Measurements from ENCODE around the gene EDARADD.
"Not testable (repeated sequence)": the region's sequence is repeated elsewhere in the genome, so short reads cannot be mapped to it uniquely, and the experiment has no call there.

The EDARADD gene

GRCh38 chr1:236480758-236481436 lies 86.8 kb downstream of the EDARADD start:
- DNase-seq, result no peak
- Histone ChIP-seq H3K27ac (no peak overlapping the region), H3K4me1 (no peaks in the 10 kb centered on the region), H3K9me3 (no peaks in the 10 kb centered on the region), H3K4me3 (no peak overlapping the region), H3K27me3 (no peaks in the 10 kb centered on the region), H3K36me3 (no peaks in the 10 kb centered on the region)
- intact Hi-C loops (cut with DNase I; ENCODE audit: low total_unique reads), result no loop called here
- no peak for TF ChIP-seq CTCF (IDR thresholded peaks at IDR 0.05)

GRCh38 chr1:236484310-236484971 lies 90.4 kb downstream of the EDARADD start:
- Histone ChIP-seq H3K9me3 (no peaks in the 10 kb centered on the region), H3K27ac (no peak overlapping the region), H3K4me1 (no peaks in the 10 kb centered on the region), H3K36me3 (no peaks in the 10 kb centered on the region), H3K4me3 (no peak overlapping the region), H3K27me3 (peaks cover 0 to 2% of the 10 kb centered on the region in 2 donors)
- intact Hi-C loops (cut with DNase I; ENCODE audit: low total_unique reads), result no loop called here
- no peak for TF ChIP-seq CTCF (IDR thresholded peaks at IDR 0.05)
- no peak for DNase-seq

- no peaks in the 10 kb centered on the region for H3K36me3 ChIP-seq
- no peaks in the 10 kb centered on the region for H3K9me3 ChIP-seq
- peaks cover 0 to 3% (median 0%) of the 10 kb centered on the region in 4 donors for H3K4me1 ChIP-seq
- H3K27ac ChIP-seq, result no peak overlapping the region
- no peak for TF ChIP-seq CTCF (IDR thresholded peaks at IDR 0.05)
- no peak overlapping the region for H3K4me3 ChIP-seq
- intact Hi-C loops (cut with DNase I; ENCODE audit: low total_unique reads), result no loop called here
- H3K27me3 ChIP-seq, result peaks cover 0 to 2% of the 10 kb centered on the region in 2 donors
- no peak for DNase-seq
Observed at GRCh38 chr1:236486356-236487002, 92.4 kb downstream of the EDARADD start.

GRCh38 chr1:236489161-236489560 lies 95.1 kb downstream of the EDARADD start:
- intact Hi-C loops (cut with DNase I; ENCODE audit: low total_unique reads); H3K27me3 ChIP-seq; H3K27ac ChIP-seq; H3K9me3 ChIP-seq; H3K4me3 ChIP-seq; H3K36me3 ChIP-seq; H3K4me1 ChIP-seq; DNase-seq: not testable (repeated sequence)

GRCh38 chr1:236489710-236490377 lies 95.8 kb downstream of the EDARADD start:
- H3K9me3 ChIP-seq, result no peaks in the 10 kb centered on the region
- intact Hi-C loops (cut with DNase I; ENCODE audit: low total_unique reads), result loop anchor here (2.0 kb wide), 1 partner anchor 379 kb away; no protein-coding TSS in a partner anchor
- H3K36me3 ChIP-seq, result no peaks in the 10 kb centered on the region
- H3K27ac ChIP-seq, result no peak overlapping the region
- peaks cover 0 to 2% of the 10 kb centered on the region in 2 donors for H3K27me3 ChIP-seq
- no peak for DNase-seq
- H3K4me1 ChIP-seq, result peaks cover 0 to 3% (median 0%) of the 10 kb centered on the region in 4 donors
- peak; percentile 50 to 57 for TF ChIP-seq CTCF (IDR thresholded peaks at IDR 0.05)
- H3K4me3 ChIP-seq, result no peak overlapping the region

Data from tibial artery (tissue), 4 donors.